PC-3 (cell line): Measurements from ENCODE around the gene G3BP2. TPM values are rescaled to one million over a fixed set of nuclear protein-coding genes. Genes with fewer than 3 reads are reported as not detected.

Experiments
- ATAC-seq: fragments of 200-7000 bp; cut with Tn5 transposase; 2 replicates; pipeline ENCODE4 v1.9.1; 2020; ENCODE audit warnings: mild to moderate bottlenecking, moderate library complexity
- BruUV-seq: library from RNA; stranded (reverse); fragments of 400-500 nt; replicated peaks from 2 replicates; lab custom pipeline; 2021; lab: Mats Ljungman, UMichigan
- CTCF ChIA-PET: fragments of 300-600 bp; sonication (Branson Sonifier 250); formaldehyde crosslinking; loops from one replicate; lab custom pipeline; 2022; ENCODE audit warnings: antibody characterized with exemption; lab: Charles Lee
- POLR2A ChIA-PET: fragments of 300-600 bp; sonication (Branson Sonifier 250); formaldehyde crosslinking; loops from one replicate; lab custom pipeline; 2022; ENCODE audit warnings: antibody characterized with exemption; ENCODE audit not compliant: unreplicated experiment; lab: Charles Lee
- DNase-seq: peaks from one replicate; pipeline ENCODE4 v3.0.0-alpha.2; 2015
- H2AFZ ChIP-seq: fragments of 300-600 bp; sonication (generic); 2 replicates; pipeline ENCODE4 v1.6.0; 2016; ENCODE audit warnings: antibody characterized with exemption, low read length
- H3F3A ChIP-seq: fragments of 300-600 bp; sonication (generic); one replicate; pipeline ENCODE4 v1.6.0; 2017; ENCODE audit warnings: antibody characterized with exemption, low read length, control low read depth, mild to moderate bottlenecking; ENCODE audit not compliant: unreplicated experiment
- H3K27ac ChIP-seq: fragments of 300-600 bp; sonication (generic); 2 replicates; pipeline ENCODE4 v1.5.1; 2016; ENCODE audit warnings: mild to moderate bottlenecking, low read length
- H3K27me3 ChIP-seq: fragments of 300-600 bp; sonication (generic); 2 replicates; pipeline ENCODE4 v1.6.1; 2016; ENCODE audit warnings: low read length, mixed read lengths
- H3K36me3 ChIP-seq: fragments of 300-600 bp; sonication (generic); 2 replicates; pipeline ENCODE4 v1.6.1; 2016; ENCODE audit warnings: low read depth, mixed run types, low read length, mixed read lengths
- H3K4me1 ChIP-seq: fragments of 300-600 bp; sonication (generic); 2 replicates; pipeline ENCODE4 v1.5.1; 2016; ENCODE audit warnings: low read length; ENCODE audit not compliant: insufficient read depth
- H3K4me2 ChIP-seq: fragments of 300-600 bp; sonication (generic); 2 replicates; pipeline ENCODE4 v1.6.0; 2016; ENCODE audit warnings: low read length
- H3K4me3 ChIP-seq: fragments of 300-600 bp; sonication (generic); 2 replicates; pipeline ENCODE4 v1.5.1; 2016; ENCODE audit warnings: mild to moderate bottlenecking, low read length, mixed read lengths
- H3K79me2 ChIP-seq: fragments of 300-600 bp; sonication (generic); 2 replicates; pipeline ENCODE4 v1.6.1; 2017; ENCODE audit warnings: low read length, mixed read lengths
- H3K9ac ChIP-seq: fragments of 300-600 bp; sonication (generic); 2 replicates; pipeline ENCODE4 v1.6.0; 2016; ENCODE audit warnings: mild to moderate bottlenecking, low read length
- H3K9me2 ChIP-seq: fragments of 300-600 bp; sonication (generic); replicated peaks from 2 replicates; pipeline ENCODE4 v1.6.1; 2016; ENCODE audit warnings: mixed run types, low read length, mixed read lengths
- H3K9me3 ChIP-seq: fragments of 300-600 bp; sonication (generic); 2 replicates; pipeline ENCODE4 v1.6.1; 2016; ENCODE audit warnings: low read length, mixed read lengths
- H4K20me1 ChIP-seq: fragments of 300-600 bp; sonication (generic); 2 replicates; pipeline ENCODE4 v1.6.1; 2016; ENCODE audit warnings: low read length, mixed read lengths
- CTCF ChIP-seq: fragments of 300-600 bp; sonication (generic); conservative IDR thresholded peaks from 2 replicates; pipeline ENCODE4 v1.5.1; 2017; ENCODE audit warnings: antibody characterized with exemption, low read depth, mild to moderate bottlenecking, low read length
- EZH2 ChIP-seq: fragments of 300-600 bp; sonication (generic); IDR thresholded peaks from one replicate; pipeline ENCODE4 v1.6.1; 2017; ENCODE audit warnings: antibody characterized with exemption, mild to moderate bottlenecking, low read length; ENCODE audit not compliant: unreplicated experiment
- EZH2phosphoT487 ChIP-seq: fragments of 300-600 bp; sonication (generic); IDR thresholded peaks from 2 replicates; pipeline ENCODE4 v1.6.1; 2018; ENCODE audit warnings: mild to moderate bottlenecking, antibody characterized with exemption, low read length, borderline replicate concordance
- intact Hi-C: fragments of 100-400 bp; cut with micrococcal nuclease; formaldehyde crosslinking; loops from 2 replicates; pipeline ENCODE4 v1.9.0; 2023
- total RNA-seq: library from RNA; depleted of rRNA; stranded (reverse); fragments of >200 nt; gene quantifications from 2 replicates; pipeline ENCODE4 v1.2.3, GENCODE V29; 2014

G3BP2 gene
- total RNA-seq, 1 experiment from 2014 or later, result 68.7 TPM

DNA sequence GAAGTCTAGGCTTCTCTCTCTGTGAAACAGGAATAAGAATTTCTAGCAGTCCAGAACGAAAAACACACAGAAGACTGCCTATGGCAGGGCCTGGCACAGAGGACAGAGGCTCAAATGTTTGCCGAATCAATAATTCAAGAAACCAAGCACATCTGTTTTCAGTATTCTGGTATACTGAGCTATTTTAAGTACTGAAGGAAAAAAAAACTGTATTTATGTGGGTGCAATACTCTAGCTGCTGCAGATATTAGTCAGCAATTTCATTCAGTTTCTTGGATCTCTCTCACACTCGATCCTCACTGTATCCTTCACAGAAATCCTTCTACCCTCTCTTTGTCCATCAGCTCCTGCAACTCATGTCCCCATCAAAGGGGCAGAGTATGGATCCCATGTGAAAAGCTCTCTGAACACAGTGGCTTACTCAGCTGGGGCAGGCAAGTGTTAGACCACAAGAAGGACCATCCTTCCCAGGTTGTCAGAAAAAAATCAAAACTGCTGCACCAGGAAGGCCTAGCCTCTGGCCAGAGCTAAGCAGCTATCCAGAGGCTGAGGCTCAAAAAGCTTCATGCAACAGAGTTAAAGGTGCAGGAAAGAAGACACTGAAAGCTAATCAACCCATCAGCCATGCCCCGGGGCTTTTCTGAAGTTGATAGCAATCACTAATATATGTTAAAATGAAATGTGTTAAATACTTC is 42.0 kb upstream of the G3BP2 start:
- intact Hi-C loops, result no loop called here
- Histone ChIP-seq H3K9me3 (no peaks in the 10 kb centered on the region), H3K79me2 (no peaks in the 10 kb centered on the region), H3K27ac (no peak overlapping the region), H3K36me3 (no peaks in the 10 kb centered on the region), H3K4me3 (no peak overlapping the region), H3K27me3 (no peaks in the 10 kb centered on the region), H3K9me2 (no peaks in the 10 kb centered on the region), H3F3A (no peaks in the 10 kb centered on the region), H2AFZ (no peak overlapping the region), H3K9ac (no peak overlapping the region), H3K4me2 (no peak overlapping the region), H4K20me1 (no peaks in the 10 kb centered on the region), H3K4me1 (no peaks in the 10 kb centered on the region)
- DNase-seq, result no peak
- BruUV-seq, result no TSS peak
- ATAC-seq, result no peak
- no peak for TF ChIP-seq EZH2
- TF ChIP-seq CTCF, result no peak
- no peak for TF ChIP-seq EZH2phosphoT487
- ChIA-PET CTCF (no interaction called here), POLR2A (no interaction called here)

GRCh38 chr4:75714704-75715103 is 41.5 kb upstream of the G3BP2 start:
- no TSS peak for BruUV-seq
- H3K4me1 ChIP-seq, result no peaks in the 10 kb centered on the region
- no peaks in the 10 kb centered on the region for H3K9me2 ChIP-seq
- H4K20me1 ChIP-seq, result no peaks in the 10 kb centered on the region
- POLR2A ChIA-PET, result no interaction called here
- ATAC-seq, result no peak
- DNase-seq, result no peak
- no peaks in the 10 kb centered on the region for H3K27me3 ChIP-seq
- CTCF ChIA-PET, result no interaction called here
- no peak overlapping the region for H3K4me2 ChIP-seq
- H3K36me3 ChIP-seq, result no peaks in the 10 kb centered on the region
- H3K27ac ChIP-seq, result no peak overlapping the region
- no peaks in the 10 kb centered on the region for H3K79me2 ChIP-seq
- no peak overlapping the region for H3K4me3 ChIP-seq
- H3F3A ChIP-seq, result no peaks in the 10 kb centered on the region
- H3K9ac ChIP-seq, result no peak overlapping the region
- intact Hi-C loops, result no loop called here
- no peak overlapping the region for H2AFZ ChIP-seq
- H3K9me3 ChIP-seq, result no peaks in the 10 kb centered on the region
- TF ChIP-seq EZH2phosphoT487, result no peak
- TF ChIP-seq CTCF, result no peak
- no peak for TF ChIP-seq EZH2

DNA sequence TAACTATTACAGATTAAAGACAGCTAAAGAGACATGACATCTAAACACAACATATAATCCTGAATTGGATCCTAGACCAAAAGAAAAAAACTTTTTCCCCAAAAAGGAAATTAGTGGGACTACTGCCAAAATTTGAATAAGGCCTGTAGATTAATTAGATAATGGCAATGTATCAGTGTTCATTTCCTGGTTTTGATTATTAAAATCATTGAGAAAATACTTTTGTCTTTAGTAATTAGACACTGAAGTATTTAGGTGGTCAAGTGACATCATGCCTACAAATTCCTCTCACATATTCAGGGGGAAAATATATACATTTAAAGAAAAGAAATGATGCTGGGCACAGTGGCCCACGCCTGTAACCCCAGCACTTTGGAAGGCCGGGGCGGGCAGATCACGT is 40.8 kb upstream of the G3BP2 start:
- CTCF ChIA-PET, result no interaction called here
- POLR2A ChIA-PET, result no interaction called here
- DNase-seq, result no peak

More for the DNA sequence above, 40.8 kb upstream of the G3BP2 start:
- Histone ChIP-seq H3K27me3 (no peaks in the 10 kb centered on the region), H3K4me3 (no peak overlapping the region), H3K27ac (no peak overlapping the region), H3K9me2 (no peaks in the 10 kb centered on the region), H4K20me1 (no peaks in the 10 kb centered on the region), H3K9ac (no peak overlapping the region), H3F3A (no peaks in the 10 kb centered on the region), H3K9me3 (no peaks in the 10 kb centered on the region), H3K79me2 (no peaks in the 10 kb centered on the region), H3K4me1 (no peaks in the 10 kb centered on the region), H3K36me3 (no peaks in the 10 kb centered on the region), H3K4me2 (no peak overlapping the region), H2AFZ (no peak overlapping the region)
- intact Hi-C loops, result no loop called here
- ATAC-seq, result no peak
- no TSS peak for BruUV-seq
- TF ChIP-seq EZH2 (no peak), CTCF (no peak), EZH2phosphoT487 (no peak)
